LoVo (cell line): Measurements from ENCODE around the gene FAM120B.

Source experiments
- DNase-seq: peaks from one replicate; pipeline ENCODE4 v3.0.0-alpha.2; 2016; ENCODE audit warnings: low spot score

FAM120B gene

GRCh38 chr6:170355661-170356060 lies 49.1 kb downstream of the FAM120B start:
- DNase-seq = no peak

DNA sequence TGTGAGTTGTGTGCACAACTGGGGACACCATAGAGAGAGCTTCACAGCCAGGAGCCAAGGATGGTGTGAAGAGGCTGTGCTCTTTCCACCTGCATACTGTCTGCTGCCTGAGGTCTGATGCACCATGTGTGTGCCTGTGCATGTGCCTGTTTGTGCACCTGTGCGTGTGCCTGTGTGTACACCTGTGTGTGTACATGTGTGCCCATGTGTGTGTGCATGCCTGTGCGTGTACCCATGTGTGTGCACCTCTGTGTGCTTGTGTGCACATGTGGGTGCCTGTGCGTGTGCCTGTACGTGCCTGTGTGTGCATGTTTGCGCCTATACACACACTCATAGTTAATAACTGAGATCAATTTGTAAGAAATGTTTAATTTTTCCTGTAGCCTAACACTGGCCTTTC lies 51.3 kb downstream of the FAM120B start:
- no peak for DNase-seq

DNA sequence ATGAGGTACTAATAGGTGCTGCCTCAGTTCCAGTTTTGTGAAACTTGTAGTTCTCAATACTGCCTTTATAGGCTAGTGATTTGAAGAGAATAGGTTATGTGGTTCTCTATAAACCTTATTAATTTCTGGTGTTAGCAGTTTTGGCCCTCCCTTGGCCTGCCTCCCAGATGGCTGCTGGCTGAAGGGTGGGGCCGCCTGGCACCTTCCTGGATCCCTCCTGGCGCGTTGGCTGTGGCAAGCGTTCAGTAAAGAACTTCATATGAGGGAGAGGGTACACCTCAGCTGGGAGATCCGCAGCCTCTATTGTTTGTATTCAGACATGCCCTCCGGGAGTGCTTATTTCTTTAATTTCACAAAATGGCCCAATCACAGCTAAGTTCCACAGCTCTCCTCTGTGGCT lies 51.9 kb downstream of the FAM120B start:
- no peak for DNase-seq

DNA sequence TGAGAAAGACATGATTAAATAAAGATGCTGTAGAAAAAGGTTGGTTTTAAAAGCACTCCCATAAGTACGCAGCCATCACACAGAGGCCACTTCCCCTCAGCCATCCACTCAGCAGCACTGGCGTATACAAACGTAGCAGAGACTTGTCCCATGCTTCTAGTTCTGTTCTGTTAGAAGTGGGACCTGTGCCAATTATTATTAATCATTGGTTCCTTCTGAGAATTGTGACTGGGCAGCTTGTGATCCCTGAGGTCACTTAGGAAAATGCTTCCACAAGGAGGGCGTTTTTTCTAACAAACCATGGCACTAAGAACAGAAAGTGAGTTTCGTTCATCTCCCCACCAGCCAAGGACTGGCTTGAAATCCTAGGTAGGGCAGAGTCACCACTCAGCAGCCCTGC lies 53.9 kb downstream of the FAM120B start:
- no peak for DNase-seq

- no peak for DNase-seq
Measured at GRCh38 chr6:170361335-170361734, 54.8 kb downstream of the FAM120B start.

DNA sequence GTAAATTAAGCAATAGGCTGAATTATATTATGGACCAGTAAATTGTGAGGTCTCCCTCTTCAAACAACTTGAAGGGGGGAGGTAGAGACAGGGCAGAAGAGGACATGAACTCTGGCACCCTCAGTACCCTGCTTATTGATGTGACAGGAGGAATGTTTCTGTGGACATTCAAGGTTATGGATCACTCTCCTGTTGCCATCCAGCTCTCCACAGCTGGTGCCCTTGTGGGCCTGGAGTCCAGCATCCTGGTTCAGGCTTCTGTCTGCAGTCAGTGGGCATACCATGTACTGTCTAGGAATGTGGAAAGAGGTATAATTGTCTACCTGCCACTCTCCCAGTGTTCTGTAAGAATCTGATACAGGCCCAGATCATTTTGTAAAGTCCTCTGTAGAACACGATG lies 55.6 kb downstream of the FAM120B start:
- DNase-seq = no peak

DNA sequence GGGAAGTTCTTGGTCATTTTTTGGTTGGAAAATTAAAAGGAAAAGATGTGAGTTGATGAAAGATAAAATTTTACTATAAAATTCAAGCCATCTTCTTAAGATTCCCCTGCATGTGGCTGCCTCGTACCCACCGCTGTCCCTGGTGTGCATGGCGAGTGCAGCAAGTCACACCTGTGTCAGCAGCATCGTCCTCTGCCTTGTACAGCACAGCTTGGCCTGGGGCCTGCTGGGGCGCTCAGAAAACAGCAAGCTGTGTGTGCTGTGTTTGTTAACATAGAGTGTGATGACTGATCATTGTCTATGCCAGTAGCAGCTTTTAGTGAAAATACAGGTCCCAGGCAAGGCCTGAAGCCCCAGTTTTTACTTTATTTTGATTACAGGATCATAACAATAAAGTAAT lies 56.7 kb downstream of the FAM120B start:
- DNase-seq = no peak

DNA sequence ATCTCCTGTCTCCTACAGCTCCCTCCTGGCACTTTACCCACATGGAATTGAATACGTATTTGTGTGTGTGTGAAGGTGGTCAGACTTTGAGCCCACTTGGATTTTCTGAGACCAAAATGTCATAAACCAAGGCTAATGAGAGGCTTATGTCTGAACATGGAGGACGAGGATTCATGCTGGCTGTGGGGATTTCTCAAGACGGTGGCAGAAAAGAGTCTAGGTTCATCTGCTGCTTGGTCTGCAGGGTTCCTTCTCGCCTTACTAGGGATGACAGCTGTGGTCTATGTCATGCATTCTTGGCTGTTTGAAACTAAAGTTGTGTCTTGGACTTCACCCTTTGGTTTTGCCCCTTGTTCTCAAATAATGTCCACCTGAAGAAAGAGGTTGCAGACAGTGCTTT lies 58.6 kb downstream of the FAM120B start:
- no peak for DNase-seq

DNA sequence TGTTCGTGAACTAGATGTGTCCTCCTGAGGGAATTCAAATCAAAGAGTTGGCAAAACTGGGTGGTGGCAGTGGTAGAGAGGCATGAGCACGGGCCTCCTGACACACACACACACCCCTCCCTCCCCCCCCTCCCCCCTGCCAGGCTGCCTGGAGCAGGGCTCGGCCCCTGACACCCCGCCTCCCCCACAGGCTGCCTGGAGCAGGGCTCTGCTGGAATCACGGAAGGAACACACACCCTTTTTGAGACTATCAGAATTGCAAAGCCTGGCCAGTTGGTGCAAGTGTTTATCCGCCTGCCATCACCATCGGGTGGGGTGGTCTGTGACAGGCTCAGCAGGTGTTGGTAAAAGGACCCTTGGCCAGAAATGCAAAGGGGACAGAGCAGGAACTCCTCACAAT lies 59.0 kb downstream of the FAM120B start:
- no peak for DNase-seq

DNA sequence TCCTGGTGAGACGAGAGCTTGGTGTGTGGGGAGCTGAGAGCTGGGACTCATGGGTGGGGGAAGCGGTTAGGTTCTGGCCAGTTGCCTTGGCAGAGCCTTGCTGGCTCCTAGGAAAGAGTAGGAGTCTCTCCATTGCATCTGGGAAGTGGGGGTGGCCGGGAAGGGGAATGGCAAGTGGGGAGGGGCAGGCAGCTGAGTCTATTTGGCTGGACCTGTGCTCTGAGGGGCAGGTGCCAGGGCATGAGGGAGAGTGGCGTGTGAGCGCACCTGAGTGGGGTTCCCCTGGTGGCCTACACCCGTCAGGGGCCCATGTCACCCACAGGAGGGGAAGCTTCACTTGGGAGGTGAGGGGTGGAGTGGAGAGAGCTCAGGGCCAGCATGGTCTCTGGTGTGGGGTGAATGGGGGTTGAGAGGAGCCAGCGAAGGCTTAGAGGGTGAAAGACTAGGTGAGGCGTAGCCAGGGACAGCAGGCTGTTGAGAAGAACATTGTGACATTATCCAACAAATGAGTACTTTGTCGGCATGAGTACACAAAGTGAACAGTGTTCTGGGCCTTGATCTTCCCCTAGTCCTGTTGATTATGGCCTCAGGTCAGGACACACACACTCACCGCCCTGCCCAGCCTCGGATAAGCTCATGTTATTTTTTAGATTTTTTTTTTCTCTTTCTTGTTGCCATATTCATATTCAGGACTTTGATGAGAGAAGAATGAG lies 59.8 kb downstream of the FAM120B start:
- DNase-seq = no peak

GRCh38 chr6:170367241-170367640 lies 60.7 kb downstream of the FAM120B start:
- no peak for DNase-seq

DNA sequence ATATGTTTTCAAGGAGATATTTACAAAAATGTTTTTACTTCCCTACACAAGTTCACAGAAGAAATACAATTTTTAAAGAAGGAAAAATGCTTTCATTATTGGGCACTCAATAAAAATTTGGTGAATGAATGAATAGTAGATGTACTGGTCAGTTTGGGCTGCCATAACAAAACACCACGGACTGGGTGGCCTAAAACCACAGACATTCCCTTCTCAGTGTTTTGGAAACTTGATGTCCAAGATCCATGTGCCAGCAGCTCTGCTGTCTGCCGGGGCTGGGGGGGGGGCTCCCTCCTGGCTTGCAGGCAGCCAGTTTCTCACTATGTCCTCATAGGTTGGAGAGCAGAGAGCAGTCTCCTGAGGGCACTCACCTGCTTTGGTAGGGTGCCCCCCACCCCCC lies 62.0 kb downstream of the FAM120B start:
- no peak for DNase-seq

- no peak for DNase-seq
Measured at GRCh38 chr6:170369403-170369802, 62.8 kb downstream of the FAM120B start.

DNA sequence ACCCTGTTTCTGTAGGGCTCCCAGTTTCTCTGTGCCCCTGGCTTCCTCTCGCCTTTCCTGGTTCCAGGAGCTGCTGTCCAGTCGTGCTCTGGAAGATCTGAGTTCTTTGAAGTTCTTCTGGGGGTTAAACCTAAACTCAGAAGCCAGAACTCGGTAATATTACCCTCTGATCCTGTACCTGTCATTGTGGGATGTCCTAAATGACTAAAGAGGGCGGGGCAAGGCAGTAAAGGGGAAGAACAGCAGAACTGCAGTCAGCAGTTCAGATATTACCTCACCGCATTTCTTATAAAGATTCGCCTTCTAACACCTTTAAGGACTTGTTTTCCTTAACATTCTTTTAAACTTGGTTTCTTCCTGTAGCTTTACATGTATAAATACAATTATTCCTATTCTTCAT lies 63.9 kb downstream of the FAM120B start:
- DNase-seq = no peak

- no peak for DNase-seq
Measured at GRCh38 chr6:170371080-170371479, 64.5 kb downstream of the FAM120B start.

GRCh38 chr6:170371588-170371987 lies 65.0 kb downstream of the FAM120B start:
- no peak for DNase-seq

DNA sequence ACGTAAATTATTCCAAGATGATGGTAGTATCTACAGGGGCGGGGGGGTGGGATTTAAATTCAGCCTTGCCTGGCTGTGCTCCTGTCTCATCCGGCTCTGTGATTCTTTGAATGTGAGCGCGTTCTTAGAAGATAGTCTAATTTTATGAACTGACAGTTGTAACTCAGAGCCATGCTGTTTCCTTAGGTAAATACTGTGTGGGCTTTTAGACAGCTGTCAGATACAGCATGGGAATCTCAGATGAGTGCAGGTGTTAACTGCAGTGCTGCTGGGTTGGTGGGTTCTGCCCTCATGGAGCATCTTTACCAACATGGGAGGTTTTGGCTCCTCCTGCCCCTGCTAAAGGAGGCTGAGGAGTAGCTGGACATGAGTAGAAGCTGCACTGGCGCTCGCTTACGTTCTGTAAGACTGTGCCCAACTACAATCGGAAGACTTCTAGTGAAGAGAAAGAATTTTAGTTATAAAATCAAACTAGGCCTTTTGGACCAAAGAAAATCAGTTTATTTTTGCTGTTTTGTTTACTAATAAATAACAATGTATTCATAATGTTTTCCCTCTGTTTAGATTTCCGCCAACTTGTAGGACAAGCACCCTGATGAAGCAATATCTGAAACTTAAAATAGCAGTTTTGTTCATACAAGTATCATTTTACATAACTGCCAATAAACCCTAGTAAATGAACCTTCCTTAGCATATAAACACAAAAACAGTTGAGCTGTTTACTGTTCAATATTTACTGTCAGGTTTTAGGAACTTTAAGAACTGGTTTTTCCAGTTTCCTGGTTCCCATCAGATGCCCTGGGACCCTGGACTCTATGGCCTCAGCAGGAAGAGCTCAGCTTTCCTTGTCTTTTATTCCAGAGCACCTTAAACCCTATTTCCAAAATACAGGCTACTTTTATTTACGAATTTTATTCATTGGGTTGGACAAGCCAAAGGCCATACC lies 66.1 kb downstream of the FAM120B start:
- DNase-seq = no peak

DNA sequence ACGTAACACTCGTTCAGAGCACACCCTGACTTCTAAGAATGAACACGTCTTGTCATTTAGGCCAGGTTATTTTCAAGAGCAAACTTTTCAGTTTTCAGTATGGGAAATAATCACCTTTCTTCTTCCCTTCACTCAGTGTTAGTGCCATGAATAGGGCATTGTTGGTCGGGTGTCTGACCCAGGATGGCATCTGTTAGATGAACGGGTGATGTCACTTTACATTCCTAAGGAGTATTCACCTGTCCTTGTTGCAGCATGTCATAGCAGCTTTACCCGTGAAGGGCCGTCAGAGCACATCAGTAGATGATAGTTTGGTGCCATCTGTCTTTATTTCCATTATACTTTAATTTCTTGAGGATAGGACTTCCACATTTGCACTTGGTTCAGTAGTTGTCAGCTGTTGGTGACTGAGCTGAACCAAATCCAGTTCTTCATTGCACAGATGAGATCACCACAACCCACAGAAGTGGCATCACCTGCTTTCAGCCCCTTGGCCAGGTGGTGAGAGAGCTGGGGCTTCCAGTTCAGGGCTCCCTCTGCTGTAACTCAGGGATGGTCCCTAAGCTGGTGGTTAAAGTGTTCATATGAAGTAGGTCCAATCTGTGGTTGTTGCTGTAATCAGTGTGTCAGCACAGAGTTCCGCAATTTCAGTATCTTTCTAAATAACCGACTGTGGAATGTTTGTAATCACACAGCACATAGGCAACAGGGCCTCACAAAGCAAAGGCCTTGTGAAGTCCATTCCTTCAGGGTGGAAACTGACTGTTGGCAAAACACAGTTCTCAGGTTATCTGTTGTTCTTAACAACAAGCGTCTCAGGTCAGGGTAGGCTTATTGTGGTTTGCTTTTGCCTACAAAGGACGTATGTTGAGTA lies 68.2 kb downstream of the FAM120B start:
- DNase-seq = no peak

DNA sequence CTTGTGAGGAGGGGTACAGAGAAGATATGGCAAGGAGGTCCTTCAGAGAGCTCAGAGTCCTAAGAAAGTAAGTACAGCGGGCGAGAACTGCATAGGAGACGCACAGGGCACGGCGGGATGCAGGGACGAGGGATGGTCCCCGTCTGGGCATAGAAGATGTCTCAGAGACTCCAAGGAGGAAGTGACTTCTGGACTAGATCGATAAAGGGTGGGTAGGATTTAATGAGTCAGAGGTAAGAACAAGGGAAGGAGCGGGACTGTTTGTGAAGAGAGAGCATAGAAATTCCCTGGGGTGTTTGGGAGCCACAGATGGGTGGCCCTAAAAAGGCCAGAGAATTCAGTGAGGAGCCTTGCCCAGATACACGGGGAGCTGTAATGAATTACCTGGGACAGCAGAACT lies 69.1 kb downstream of the FAM120B start:
- DNase-seq = no peak

GRCh38 chr6:170376386-170377043 lies 70.0 kb downstream of the FAM120B start:
- DNase-seq = no peak

DNA sequence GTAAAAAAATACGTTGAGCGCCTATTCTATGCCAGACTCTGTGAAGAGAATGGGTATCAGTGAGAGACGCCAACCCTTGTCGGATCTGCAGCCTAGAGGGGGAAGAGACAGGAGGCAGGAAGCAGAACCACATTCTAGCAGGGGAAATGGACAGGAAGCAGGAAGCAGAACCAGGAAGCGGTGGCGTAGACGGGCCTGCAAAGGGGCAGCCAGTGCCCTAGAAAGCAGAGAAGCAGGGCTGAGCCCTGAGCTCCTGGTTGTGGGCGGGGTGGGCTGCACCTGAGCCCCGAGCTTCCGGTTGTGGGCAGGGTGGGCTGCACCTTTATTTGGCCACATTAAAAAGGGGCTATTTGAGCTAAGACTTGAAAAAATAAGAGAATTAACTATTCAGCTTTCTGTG lies 71.9 kb downstream of the FAM120B start:
- no peak for DNase-seq

- DNase-seq = no peak
Measured at GRCh38 chr6:170381562-170381961, 75.0 kb downstream of the FAM120B start.
